ENCODE data around the gene HIRIP3. TPM values are rescaled to one million over a fixed set of nuclear protein-coding genes. Genes with fewer than 3 reads are reported as not detected.

Gene HIRIP3
- polyA plus RNA-seq, 3 donors = 3.3 to 4.8 (median 3.7) TPM

DNA sequence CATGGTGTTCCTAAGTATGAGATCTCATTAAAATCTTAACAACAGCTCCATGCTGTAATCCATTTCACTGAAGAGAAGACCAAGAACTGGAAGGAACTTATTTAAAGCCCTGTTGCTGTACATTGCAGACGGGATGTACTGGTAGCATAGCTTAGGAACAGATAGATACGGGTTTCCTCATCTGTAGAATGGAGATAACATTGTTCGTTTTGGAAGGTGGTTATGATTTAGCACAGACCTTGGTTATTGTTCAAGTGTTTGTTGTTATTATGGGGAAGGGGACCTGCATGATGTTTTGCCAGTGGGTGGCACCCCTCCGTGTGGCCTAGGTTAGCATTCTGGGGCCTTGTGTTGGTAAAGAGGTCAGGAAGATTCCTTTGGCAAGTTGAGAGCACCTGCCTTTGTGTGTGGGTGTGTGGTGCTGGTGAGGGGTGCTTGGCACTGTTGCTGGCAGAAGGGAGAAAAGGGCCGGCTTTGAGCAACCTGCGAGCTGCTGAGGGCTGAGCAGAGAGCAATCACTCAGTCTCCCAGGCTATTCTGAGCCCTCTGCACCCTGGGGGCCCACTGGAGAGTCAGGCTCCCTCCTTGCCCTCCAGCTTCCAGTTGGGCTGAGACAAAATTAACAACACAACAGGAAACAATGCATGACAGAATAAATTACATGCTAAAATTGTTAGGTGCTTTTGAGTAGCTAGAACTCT is 19.5 kb downstream of the HIRIP3 start:
- WGBS (ENCODE audit: insufficient coverage) = 47% methylated on average over 4 of the region's 6 CpGs
- H3K36me3 ChIP-seq (replicated peaks in 1 of 2; ENCODE audit: control insufficient read depth in 1 of 2, insufficient read depth in 2 of 2, low read length in 2 of 2) = peaks cover 46 to 55% of the 10 kb centered on the region in 2 donors
- peaks cover 46% of the 10 kb centered on the region for H3K79me2 ChIP-seq (ENCODE audit: insufficient read depth, low read length)
- TF ChIP-seq, protein P1, sequence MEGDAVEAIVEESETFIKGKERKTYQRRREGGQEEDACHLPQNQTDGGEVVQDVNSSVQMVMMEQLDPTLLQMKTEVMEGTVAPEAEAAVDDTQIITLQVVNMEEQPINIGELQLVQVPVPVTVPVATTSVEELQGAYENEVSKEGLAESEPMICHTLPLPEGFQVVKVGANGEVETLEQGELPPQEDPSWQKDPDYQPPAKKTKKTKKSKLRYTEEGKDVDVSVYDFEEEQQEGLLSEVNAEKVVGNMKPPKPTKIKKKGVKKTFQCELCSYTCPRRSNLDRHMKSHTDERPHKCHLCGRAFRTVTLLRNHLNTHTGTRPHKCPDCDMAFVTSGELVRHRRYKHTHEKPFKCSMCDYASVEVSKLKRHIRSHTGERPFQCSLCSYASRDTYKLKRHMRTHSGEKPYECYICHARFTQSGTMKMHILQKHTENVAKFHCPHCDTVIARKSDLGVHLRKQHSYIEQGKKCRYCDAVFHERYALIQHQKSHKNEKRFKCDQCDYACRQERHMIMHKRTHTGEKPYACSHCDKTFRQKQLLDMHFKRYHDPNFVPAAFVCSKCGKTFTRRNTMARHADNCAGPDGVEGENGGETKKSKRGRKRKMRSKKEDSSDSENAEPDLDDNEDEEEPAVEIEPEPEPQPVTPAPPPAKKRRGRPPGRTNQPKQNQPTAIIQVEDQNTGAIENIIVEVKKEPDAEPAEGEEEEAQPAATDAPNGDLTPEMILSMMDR (IDR thresholded peaks at IDR 0.05) = no peak
- Mint-ChIP-seq H3K27me3 (ENCODE audit: low read depth in 3 of 3) (peaks cover 0 to 5% (median 0%) of the 10 kb centered on the region in 3 donors), H3K4me3 (no peak overlapping the region), H3K27ac (peak overlapping the region in 4 of 7 donors; percentile 30 to 80 (median 66)), H3K9me3 (peaks cover 0 to 2% (median 0%) of the 10 kb centered on the region in 7 donors), H3K36me3 (peaks cover 41 to 54% of the 10 kb centered on the region in 2 donors), H3K4me1 (peaks cover 38% of the 10 kb centered on the region)
- H3K4me2 ChIP-seq (replicated peaks; ENCODE audit: extremely low read depth, low read length, poor library complexity, severe bottlenecking) = peak overlapping the region; percentile 100
- H3K4me1 ChIP-seq (ENCODE audit: control insufficient read depth in 1 of 2, insufficient read depth in 2 of 2, low read length in 2 of 2) = peaks cover 31 to 43% of the 10 kb centered on the region in 2 donors
- H3K9me3 ChIP-seq (replicated peaks in 1 of 2; ENCODE audit: control insufficient read depth in 1 of 2, insufficient read depth in 1 of 2, low read length in 2 of 2) = no peaks in the 10 kb centered on the region
- peak overlapping the region in 1 of 3 experiments; percentile 100 for H3K4me3 ChIP-seq (replicated peaks in 1 of 3; ENCODE audit: low read depth in 2 of 3, low read length in 3 of 3)
- H3K27me3 ChIP-seq (ENCODE audit: control insufficient read depth in 2 of 2, insufficient read depth in 2 of 2, low read length in 2 of 2) = no peaks in the 10 kb centered on the region
- no peak overlapping the region for H2AFZ ChIP-seq (ENCODE audit: insufficient read depth, low read depth, low read length, poor library complexity, severe bottlenecking)
- peaks cover 47% of the 10 kb centered on the region for H4K20me1 ChIP-seq (ENCODE audit: insufficient read depth, low read length)
- intact Hi-C loops (cut with micrococcal nuclease) = loop anchor here in 1 of 2 donors (10.0 kb wide), 1 partner anchor 111 kb away; the partner anchor contains the start of gene CDIPT
- peak overlapping the region in 1 of 2 donors; percentile 11 for H3K27ac ChIP-seq (ENCODE audit: low read depth in 1 of 2, low read length in 2 of 2)
- H3K9ac ChIP-seq (ENCODE audit: insufficient read depth, low read length, poor library complexity, severe bottlenecking) = no peak overlapping the region
- no peak for DNase-seq

DNA sequence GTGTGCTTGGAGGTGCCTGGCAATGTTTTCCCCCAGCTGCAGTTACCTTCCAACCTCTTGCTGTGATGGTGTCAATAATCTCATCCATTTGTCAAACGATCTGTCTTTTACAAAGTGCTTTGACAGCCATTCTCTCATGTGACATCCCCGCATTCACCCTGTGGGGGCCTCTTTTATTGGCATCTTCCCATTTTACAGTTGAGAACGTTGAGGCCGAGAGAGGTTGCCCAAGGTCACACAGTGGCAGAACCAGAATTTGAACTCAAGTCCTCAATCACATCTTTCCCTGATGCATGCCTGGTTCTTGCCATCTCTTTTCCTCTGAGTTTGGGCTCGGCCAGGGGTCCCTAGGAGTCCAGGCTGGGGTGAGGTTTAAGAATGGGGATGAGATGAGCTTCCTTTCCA is 20.3 kb downstream of the HIRIP3 start:
- intact Hi-C loops (cut with micrococcal nuclease) = loop anchor here in 1 of 2 donors (10.0 kb wide), 1 partner anchor 110 kb away; the partner anchor contains the start of gene CDIPT
- peaks cover 38% of the 10 kb centered on the region for H3K4me1 Mint-ChIP-seq

More for the DNA sequence above, 20.3 kb downstream of the HIRIP3 start:
- TF ChIP-seq, protein P1 (IDR thresholded peaks at IDR 0.05) = no peak
- peak overlapping the region; percentile 100 for H3K4me2 ChIP-seq (replicated peaks; ENCODE audit: extremely low read depth, low read length, poor library complexity, severe bottlenecking)
- no peak for DNase-seq
- H4K20me1 ChIP-seq (ENCODE audit: insufficient read depth, low read length) = peaks cover 47% of the 10 kb centered on the region
- H3K27ac ChIP-seq (ENCODE audit: low read depth in 1 of 2, low read length in 2 of 2) = peak overlapping the region in 1 of 2 donors; percentile 77
- no peaks in the 10 kb centered on the region for H3K9me3 ChIP-seq (replicated peaks in 1 of 2; ENCODE audit: control insufficient read depth in 1 of 2, insufficient read depth in 1 of 2, low read length in 2 of 2)
- Mint-ChIP-seq H3K4me3 (peak overlapping the region; percentile 91 to 94), H3K27ac (peak overlapping the region in 4 of 7 donors; percentile 68 to 96 (median 92)), H3K27me3 (ENCODE audit: low read depth in 3 of 3) (peaks cover 0 to 5% (median 0%) of the 10 kb centered on the region in 3 donors), H3K36me3 (peaks cover 36 to 56% of the 10 kb centered on the region in 2 donors), H3K9me3 (peaks cover 0 to 3% (median 0%) of the 10 kb centered on the region in 7 donors)
- H2AFZ ChIP-seq (ENCODE audit: insufficient read depth, low read depth, low read length, poor library complexity, severe bottlenecking) = peak overlapping the region; percentile 98
- H3K4me3 ChIP-seq (replicated peaks in 1 of 3; ENCODE audit: low read depth in 2 of 3, low read length in 3 of 3) = peak overlapping the region; percentile 79 to 100 (median 98)
- H3K9ac ChIP-seq (ENCODE audit: insufficient read depth, low read length, poor library complexity, severe bottlenecking) = peak overlapping the region; percentile 83
- H3K4me1 ChIP-seq (ENCODE audit: control insufficient read depth in 1 of 2, insufficient read depth in 2 of 2, low read length in 2 of 2) = peaks cover 31 to 43% of the 10 kb centered on the region in 2 donors
- H3K27me3 ChIP-seq (ENCODE audit: control insufficient read depth in 2 of 2, insufficient read depth in 2 of 2, low read length in 2 of 2) = no peaks in the 10 kb centered on the region
- H3K36me3 ChIP-seq (replicated peaks in 1 of 2; ENCODE audit: control insufficient read depth in 1 of 2, insufficient read depth in 2 of 2, low read length in 2 of 2) = peaks cover 41 to 47% of the 10 kb centered on the region in 2 donors
- peaks cover 46% of the 10 kb centered on the region for H3K79me2 ChIP-seq (ENCODE audit: insufficient read depth, low read length)
- WGBS (ENCODE audit: insufficient coverage) = 72% methylated on average over 4 of the region's 5 CpGs
